ENCODE measurements around the gene TTC33. TPM values are rescaled to one million over a fixed set of nuclear protein-coding genes. Genes with fewer than 3 reads are reported as not detected.

The TTC33 gene
- total RNA-seq, 1 donor from 2014 or later: 24.6 TPM

DNA sequence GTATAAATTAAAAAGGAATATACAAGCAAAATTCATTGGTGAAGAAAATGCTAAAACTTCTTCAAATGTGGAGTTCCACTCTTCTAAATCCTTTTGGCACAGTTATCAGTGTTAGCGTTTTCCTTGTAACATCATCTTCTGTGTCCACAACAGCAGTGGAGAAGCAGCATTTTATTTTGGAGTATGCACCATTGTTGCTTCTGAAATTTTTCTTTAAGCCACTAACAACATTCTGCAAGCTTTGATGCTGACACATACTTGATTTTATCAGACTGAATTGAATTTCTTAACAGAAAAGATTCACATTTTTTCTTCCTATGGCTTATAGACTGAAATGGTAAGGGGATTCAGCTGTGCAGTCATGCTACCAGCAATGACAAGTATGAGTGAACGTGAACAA, 136.8 kb downstream of the TTC33 start:
- H3K9me3 Mint-ChIP-seq: no peaks in the 10 kb centered on the region
- no peak for DNase-seq (ENCODE audit: low spot score)
- H3K36me3 Mint-ChIP-seq (ENCODE audit: low read depth): peaks cover 5% of the 10 kb centered on the region
- H3K4me3 Mint-ChIP-seq: no peak overlapping the region
- intact Hi-C loops (cut with micrococcal nuclease): no loop called here
- H3K27ac Mint-ChIP-seq: no peak overlapping the region
- no peaks in the 10 kb centered on the region for H3K27me3 Mint-ChIP-seq (ENCODE audit: insufficient read depth)
- peaks cover 30% of the 10 kb centered on the region for H3K4me1 Mint-ChIP-seq (ENCODE audit: low read depth)

DNA sequence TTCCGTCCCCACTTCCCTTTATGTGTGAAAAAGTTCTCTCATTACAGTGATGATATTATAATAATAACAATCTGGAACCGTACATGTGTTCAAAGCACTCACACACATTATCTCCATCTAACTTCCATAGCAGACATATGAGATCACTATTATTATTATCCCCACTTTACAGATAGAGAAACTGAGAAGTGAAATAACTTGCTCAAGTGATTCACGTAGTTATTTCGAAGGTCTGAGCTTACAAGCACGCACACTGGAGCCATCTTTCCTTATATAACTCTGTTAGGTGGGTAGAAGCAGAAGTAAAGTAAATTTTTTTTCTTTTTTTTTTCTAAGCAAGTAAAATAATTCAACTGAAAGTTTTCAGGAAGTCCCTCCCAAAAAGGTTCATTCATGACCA, 139.0 kb downstream of the TTC33 start:
- Mint-ChIP-seq H3K27ac (no peak overlapping the region), H3K9me3 (no peaks in the 10 kb centered on the region), H3K27me3 (ENCODE audit: insufficient read depth) (no peaks in the 10 kb centered on the region), H3K4me3 (no peak overlapping the region), H3K36me3 (ENCODE audit: low read depth) (peaks cover 5% of the 10 kb centered on the region), H3K4me1 (ENCODE audit: low read depth) (peaks cover 25% of the 10 kb centered on the region)
- intact Hi-C loops (cut with micrococcal nuclease): no loop called here
- DNase-seq (ENCODE audit: low spot score): no peak

GRCh38 chr5:40615586-40616170, 140.1 kb downstream of the TTC33 start:
- peaks cover 7% of the 10 kb centered on the region for H3K36me3 Mint-ChIP-seq (ENCODE audit: low read depth)
- H3K4me3 Mint-ChIP-seq: no peak overlapping the region
- no peaks in the 10 kb centered on the region for H3K27me3 Mint-ChIP-seq (ENCODE audit: insufficient read depth)
- intact Hi-C loops (cut with micrococcal nuclease): no loop called here
- DNase-seq (ENCODE audit: low spot score): no peak
- H3K27ac Mint-ChIP-seq: no peak overlapping the region
- H3K9me3 Mint-ChIP-seq: no peaks in the 10 kb centered on the region
- H3K4me1 Mint-ChIP-seq (ENCODE audit: low read depth): peaks cover 25% of the 10 kb centered on the region

GRCh38 chr5:40614923-40615585, 140.7 kb downstream of the TTC33 start:
- Mint-ChIP-seq H3K4me3 (no peak overlapping the region), H3K27me3 (ENCODE audit: insufficient read depth) (no peaks in the 10 kb centered on the region), H3K4me1 (ENCODE audit: low read depth) (peaks cover 25% of the 10 kb centered on the region), H3K27ac (no peak overlapping the region), H3K36me3 (ENCODE audit: low read depth) (peaks cover 3% of the 10 kb centered on the region), H3K9me3 (no peaks in the 10 kb centered on the region)
- intact Hi-C loops (cut with micrococcal nuclease): no loop called here
- no peak for DNase-seq (ENCODE audit: low spot score)

DNA sequence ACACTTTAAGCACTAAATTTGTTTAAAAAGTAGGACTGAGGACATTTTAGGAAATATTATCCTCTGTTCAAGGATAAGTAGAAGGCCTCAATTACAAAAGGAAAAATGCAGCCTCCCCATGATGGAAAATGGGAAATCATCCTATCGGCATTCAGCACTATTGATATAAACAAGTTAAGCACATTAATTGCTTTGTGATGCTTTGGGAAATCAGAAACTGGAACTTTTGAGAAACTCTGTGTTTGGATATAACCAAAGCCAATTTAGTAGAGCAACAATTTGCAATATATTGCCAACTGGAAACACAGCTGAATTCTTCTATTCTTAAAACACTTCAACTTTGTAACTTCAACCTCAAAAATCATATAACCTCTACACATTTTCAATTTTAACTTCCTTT, 141.3 kb downstream of the TTC33 start:
- no peak overlapping the region for H3K27ac Mint-ChIP-seq
- H3K9me3 Mint-ChIP-seq: no peaks in the 10 kb centered on the region
- no peaks in the 10 kb centered on the region for H3K27me3 Mint-ChIP-seq (ENCODE audit: insufficient read depth)
- no peak overlapping the region for H3K4me3 Mint-ChIP-seq
- peaks cover 25% of the 10 kb centered on the region for H3K4me1 Mint-ChIP-seq (ENCODE audit: low read depth)
- H3K36me3 Mint-ChIP-seq (ENCODE audit: low read depth): peaks cover 3% of the 10 kb centered on the region
- intact Hi-C loops (cut with micrococcal nuclease): no loop called here
- no peak for DNase-seq (ENCODE audit: low spot score)

- no peaks in the 10 kb centered on the region for H3K9me3 Mint-ChIP-seq
- H3K36me3 Mint-ChIP-seq (ENCODE audit: low read depth): peaks cover 5% of the 10 kb centered on the region
- no peak overlapping the region for H3K4me3 Mint-ChIP-seq
- peaks cover 12% of the 10 kb centered on the region for H3K4me1 Mint-ChIP-seq (ENCODE audit: low read depth)
- intact Hi-C loops (cut with micrococcal nuclease): no loop called here
- DNase-seq (ENCODE audit: low spot score): no peak
- no peaks in the 10 kb centered on the region for H3K27me3 Mint-ChIP-seq (ENCODE audit: insufficient read depth)
- H3K27ac Mint-ChIP-seq: no peak overlapping the region
Measured at GRCh38 chr5:40607202-40607601, 148.6 kb downstream of the TTC33 start.

GRCh38 chr5:40606077-40606765, 149.5 kb downstream of the TTC33 start:
- no peak for DNase-seq (ENCODE audit: low spot score)
- Mint-ChIP-seq H3K27ac (no peak overlapping the region), H3K27me3 (ENCODE audit: insufficient read depth) (no peaks in the 10 kb centered on the region), H3K9me3 (no peaks in the 10 kb centered on the region), H3K36me3 (ENCODE audit: low read depth) (peaks cover 5% of the 10 kb centered on the region), H3K4me3 (no peak overlapping the region), H3K4me1 (ENCODE audit: low read depth) (peaks cover 22% of the 10 kb centered on the region)
- intact Hi-C loops (cut with micrococcal nuclease): no loop called here

DNA sequence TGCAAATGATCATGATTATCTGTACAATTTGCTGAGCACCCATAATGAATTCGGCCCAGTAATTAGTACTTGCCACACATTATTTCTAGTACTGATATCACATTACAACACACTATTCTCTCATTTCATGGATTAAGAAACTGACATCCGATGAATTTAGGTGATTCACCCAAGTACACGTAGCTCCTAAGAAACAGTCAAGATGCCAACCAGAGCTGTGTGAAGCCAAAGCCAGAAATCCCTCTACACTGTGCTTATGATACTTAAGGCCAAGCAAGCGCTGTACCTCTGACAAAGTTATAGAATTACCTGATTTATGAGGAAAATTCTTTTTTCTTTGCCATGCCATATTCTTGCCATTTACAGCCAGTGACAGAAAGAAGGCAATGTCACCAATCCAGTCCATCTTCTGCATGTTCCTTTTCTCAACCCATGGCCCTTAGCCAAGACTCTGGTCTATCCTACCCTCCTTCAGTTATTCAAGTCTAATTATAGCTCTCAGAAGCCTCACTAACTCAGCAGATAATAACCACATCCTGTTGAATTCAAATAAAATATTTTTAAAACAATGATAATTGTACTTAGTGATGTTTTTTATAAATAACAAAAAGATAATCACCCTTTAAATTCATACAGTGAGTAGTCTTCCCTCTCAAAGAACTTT, 150.3 kb downstream of the TTC33 start:
- H3K4me1 Mint-ChIP-seq (ENCODE audit: low read depth): peaks cover 29% of the 10 kb centered on the region
- no peak overlapping the region for H3K27ac Mint-ChIP-seq
- H3K27me3 Mint-ChIP-seq (ENCODE audit: insufficient read depth): no peaks in the 10 kb centered on the region
- H3K9me3 Mint-ChIP-seq: no peaks in the 10 kb centered on the region
- H3K4me3 Mint-ChIP-seq: no peak overlapping the region
- intact Hi-C loops (cut with micrococcal nuclease): no loop called here
- H3K36me3 Mint-ChIP-seq (ENCODE audit: low read depth): peaks cover 3% of the 10 kb centered on the region
- DNase-seq (ENCODE audit: low spot score): no peak

DNA sequence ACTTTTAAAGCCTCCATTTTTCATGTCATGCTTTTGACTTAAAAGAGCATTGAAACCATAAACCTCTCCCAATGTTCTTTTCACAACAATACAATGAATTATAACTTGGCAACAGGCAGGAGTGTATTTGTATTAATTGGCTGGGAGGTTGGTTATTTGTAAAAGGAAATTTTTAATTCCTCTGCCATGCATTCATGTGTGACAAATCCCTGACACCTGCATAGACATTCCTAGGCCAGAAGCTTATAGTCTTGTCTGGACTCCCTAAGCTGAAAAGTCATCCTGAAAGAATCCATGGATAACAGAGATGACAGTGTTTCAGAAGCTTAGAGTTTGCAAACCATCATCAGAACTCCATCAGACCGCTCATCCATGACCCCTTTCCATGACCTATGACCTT, 152.4 kb downstream of the TTC33 start:
- no peak for DNase-seq (ENCODE audit: low spot score)
- H3K27ac Mint-ChIP-seq: no peak overlapping the region

DNA sequence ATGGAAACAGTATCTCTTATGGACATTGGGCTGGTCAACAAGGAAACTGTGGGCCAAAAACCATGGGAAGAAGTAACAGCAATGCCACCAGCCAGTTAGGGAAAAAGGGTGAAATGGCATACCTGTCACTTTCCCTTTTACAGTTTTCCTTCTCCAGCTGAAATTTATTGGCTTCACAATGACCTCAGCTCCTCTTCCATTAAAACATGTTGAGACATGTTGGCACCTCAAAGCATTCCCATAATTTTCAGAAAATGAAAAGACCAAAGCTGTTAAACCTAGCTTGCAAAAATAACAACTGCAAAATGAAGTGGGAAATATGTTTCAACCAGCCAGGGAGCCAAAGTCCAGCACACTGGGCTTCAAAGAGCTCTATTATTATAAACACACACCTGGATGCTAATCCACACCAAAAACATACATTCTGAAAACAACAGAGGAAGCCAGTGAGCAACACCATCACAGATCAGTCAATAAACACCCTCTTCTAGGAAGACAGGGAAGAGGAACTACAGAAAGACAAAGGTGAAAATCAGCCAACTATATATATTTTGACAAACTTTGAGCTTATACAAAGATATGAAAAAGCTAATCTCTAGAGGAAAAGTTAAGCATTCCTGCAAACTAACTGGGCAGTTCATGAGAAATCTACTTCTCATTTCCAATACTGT, 154.4 kb downstream of the TTC33 start:
- peaks cover 51% of the 10 kb centered on the region for H3K4me1 Mint-ChIP-seq (ENCODE audit: low read depth)
- DNase-seq (ENCODE audit: low spot score): no peak
- H3K27me3 Mint-ChIP-seq (ENCODE audit: insufficient read depth): no peaks in the 10 kb centered on the region
- H3K9me3 Mint-ChIP-seq: no peaks in the 10 kb centered on the region
- H3K27ac Mint-ChIP-seq: no peak overlapping the region
- intact Hi-C loops (cut with micrococcal nuclease): no loop called here
- peaks cover 4% of the 10 kb centered on the region for H3K36me3 Mint-ChIP-seq (ENCODE audit: low read depth)
- no peak overlapping the region for H3K4me3 Mint-ChIP-seq

More for the DNA sequence above, 152.4 kb downstream of the TTC33 start:
- intact Hi-C loops (cut with micrococcal nuclease): no loop called here
- Mint-ChIP-seq H3K27me3 (ENCODE audit: insufficient read depth) (no peaks in the 10 kb centered on the region), H3K36me3 (ENCODE audit: low read depth) (peaks cover 3% of the 10 kb centered on the region), H3K9me3 (no peaks in the 10 kb centered on the region), H3K4me3 (no peak overlapping the region), H3K4me1 (ENCODE audit: low read depth) (peaks cover 40% of the 10 kb centered on the region)

DNA sequence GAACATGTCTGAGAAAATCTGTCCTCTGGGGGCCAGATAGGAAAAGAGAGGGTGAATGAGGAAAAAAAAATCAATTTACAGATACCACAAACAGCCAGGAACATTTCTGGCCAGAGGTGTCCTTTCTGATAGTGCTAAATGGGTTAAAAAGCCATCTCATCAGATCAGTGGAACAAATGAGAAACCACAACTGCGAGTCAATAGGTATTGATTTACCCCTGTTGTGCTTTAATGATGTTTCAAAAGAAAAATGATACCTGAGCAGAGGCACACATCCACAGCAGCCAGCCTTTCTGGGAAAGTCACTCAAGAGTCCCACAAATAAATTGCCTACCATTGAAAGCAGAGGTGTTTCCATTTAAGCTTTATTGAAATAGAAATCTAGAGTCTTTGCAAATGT, 155.4 kb downstream of the TTC33 start:
- Mint-ChIP-seq H3K36me3 (ENCODE audit: low read depth) (peaks cover 4% of the 10 kb centered on the region), H3K27ac (no peak overlapping the region), H3K4me1 (ENCODE audit: low read depth) (peaks cover 43% of the 10 kb centered on the region), H3K27me3 (ENCODE audit: insufficient read depth) (no peaks in the 10 kb centered on the region), H3K9me3 (no peaks in the 10 kb centered on the region), H3K4me3 (no peak overlapping the region)
- no peak for DNase-seq (ENCODE audit: low spot score)
- intact Hi-C loops (cut with micrococcal nuclease): no loop called here

DNA sequence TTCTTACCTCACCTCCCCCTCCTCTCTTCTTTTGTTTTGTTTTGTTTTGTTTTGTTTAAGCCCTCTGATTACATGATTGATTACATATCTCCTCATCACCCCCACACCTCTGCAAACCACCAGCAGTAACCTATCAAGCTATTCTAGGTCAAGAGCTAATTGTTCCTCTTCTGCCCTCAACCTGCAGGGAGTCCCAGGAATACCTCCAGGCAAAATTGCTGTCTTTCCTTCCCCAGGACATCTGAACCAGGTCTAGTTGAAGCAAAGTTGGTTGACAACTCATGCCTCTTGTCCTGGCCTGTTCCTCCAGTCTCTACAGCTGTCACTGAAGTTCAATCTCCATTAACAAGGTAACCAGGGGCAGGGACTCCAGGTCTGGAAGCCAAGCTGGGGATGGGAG, 156.1 kb downstream of the TTC33 start:
- intact Hi-C loops (cut with micrococcal nuclease): no loop called here
- Mint-ChIP-seq H3K9me3 (no peaks in the 10 kb centered on the region), H3K4me3 (no peak overlapping the region), H3K27me3 (ENCODE audit: insufficient read depth) (no peaks in the 10 kb centered on the region), H3K4me1 (ENCODE audit: low read depth) (peaks cover 39% of the 10 kb centered on the region), H3K36me3 (ENCODE audit: low read depth) (peaks cover 4% of the 10 kb centered on the region), H3K27ac (no peak overlapping the region)
- DNase-seq (ENCODE audit: low spot score): no peak

- Mint-ChIP-seq H3K36me3 (ENCODE audit: low read depth) (peaks cover 7% of the 10 kb centered on the region), H3K27me3 (ENCODE audit: insufficient read depth) (no peaks in the 10 kb centered on the region), H3K4me3 (no peak overlapping the region), H3K27ac (no peak overlapping the region), H3K9me3 (peaks cover 7% of the 10 kb centered on the region), H3K4me1 (ENCODE audit: low read depth) (peaks cover 30% of the 10 kb centered on the region)
- no peak for DNase-seq (ENCODE audit: low spot score)
- intact Hi-C loops (cut with micrococcal nuclease): no loop called here
Measured at GRCh38 chr5:40594811-40595210, 160.9 kb downstream of the TTC33 start.

All from activated T-helper 1 cell treated with anti-CD3 and anti-CD28 coated beads, Interleukin-12 subunit alpha, Interleukin-12 subunit beta, Interleukin-2, Interleukin-4 antibody, amounts not matched to agents 30 ng/mL and 10 ng/mL and 1 ng/mL, durations not matched to agents 14 hours and 24 hours and 36 hours (primary cell).